22Rv1 (cell line): ENCODE results near the gene PTCD1.

ENCODE experiments used
- H3K27ac ChIP-seq: fragments of 450-650 bp; 2 replicates; pipeline ENCODE4 v1.5.1; 2017
- ZFX ChIP-seq: fragments of 450-650 bp; IDR thresholded peaks from 2 replicates; pipeline ENCODE4 v1.6.1; 2017; ENCODE audit warnings: antibody characterized with exemption, borderline replicate concordance
- TF ChIP-seq, protein P1 (sequence below): fragments of 450-650 bp; IDR thresholded peaks from 2 replicates; pipeline ENCODE4 v1.5.1; 2017; ENCODE audit warnings: mild to moderate bottlenecking

The PTCD1 gene

DNA sequence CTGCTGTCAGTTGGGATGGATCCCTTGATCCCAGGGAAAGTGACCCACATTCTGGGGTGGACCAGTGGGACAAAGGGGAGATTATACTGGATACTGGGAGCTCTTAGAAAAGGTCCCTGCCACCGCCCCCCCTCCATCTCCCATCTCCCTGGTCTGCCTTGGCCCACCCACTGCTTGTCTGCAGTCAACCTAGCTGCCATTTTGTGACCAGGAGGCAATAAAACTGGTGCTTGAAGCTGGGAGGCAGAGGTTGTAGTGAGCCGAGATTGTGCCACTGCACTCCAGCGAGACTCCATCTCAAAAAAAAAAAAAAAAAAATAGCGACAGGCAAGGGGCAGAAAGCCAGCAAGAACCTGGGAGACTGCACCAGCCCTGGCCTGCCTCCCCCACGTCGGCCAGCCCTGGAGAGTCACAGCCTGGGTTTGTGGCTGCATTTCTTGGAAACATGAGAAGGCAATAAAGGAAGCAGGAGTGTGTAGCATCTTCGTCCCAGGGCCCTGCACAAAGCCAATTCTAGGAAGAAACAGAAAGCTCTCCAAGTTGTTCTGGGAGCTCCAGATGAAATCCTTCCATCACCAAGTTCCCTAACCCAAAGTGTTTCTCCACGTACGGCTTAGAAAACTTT is 68.7 kb downstream of the PTCD1 start:
- TF ChIP-seq ZFX = no peak
- TF ChIP-seq, protein P1, sequence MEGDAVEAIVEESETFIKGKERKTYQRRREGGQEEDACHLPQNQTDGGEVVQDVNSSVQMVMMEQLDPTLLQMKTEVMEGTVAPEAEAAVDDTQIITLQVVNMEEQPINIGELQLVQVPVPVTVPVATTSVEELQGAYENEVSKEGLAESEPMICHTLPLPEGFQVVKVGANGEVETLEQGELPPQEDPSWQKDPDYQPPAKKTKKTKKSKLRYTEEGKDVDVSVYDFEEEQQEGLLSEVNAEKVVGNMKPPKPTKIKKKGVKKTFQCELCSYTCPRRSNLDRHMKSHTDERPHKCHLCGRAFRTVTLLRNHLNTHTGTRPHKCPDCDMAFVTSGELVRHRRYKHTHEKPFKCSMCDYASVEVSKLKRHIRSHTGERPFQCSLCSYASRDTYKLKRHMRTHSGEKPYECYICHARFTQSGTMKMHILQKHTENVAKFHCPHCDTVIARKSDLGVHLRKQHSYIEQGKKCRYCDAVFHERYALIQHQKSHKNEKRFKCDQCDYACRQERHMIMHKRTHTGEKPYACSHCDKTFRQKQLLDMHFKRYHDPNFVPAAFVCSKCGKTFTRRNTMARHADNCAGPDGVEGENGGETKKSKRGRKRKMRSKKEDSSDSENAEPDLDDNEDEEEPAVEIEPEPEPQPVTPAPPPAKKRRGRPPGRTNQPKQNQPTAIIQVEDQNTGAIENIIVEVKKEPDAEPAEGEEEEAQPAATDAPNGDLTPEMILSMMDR = no peak
- H3K27ac ChIP-seq = 0 out of 2 replicates have a peak overlapping the region, but pooled peaks have one; percentile 15

DNA sequence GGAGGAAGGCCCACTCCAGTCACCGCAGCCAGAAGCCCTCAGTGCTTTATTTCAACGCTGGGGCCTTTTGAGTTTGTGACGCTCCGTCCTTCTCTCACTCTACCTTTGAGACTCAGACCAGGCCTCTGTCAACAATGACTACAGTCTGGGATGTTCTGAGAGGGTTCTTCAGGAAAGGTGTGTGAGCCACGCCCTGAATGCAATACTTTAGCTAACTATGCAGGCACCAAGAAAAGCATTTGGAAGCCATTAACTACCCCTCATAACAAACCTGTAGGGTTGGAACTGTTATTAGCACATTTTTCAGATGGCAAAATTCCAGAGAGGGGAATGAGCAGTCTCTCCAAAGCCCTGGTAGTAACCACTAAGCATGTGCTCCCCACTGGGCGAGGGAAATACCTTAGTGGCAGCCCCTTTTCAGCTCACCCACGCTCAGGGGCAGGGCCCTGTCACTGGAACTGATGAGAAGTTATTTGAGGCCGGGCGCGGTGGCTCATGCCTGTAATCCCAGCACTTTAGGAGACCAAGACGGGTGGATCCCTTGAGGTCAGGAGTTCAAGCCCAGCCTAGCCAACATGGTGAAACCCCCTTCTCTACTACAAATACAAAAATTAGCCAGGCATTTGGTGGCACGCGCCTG is 69.7 kb downstream of the PTCD1 start:
- TF ChIP-seq ZFX = no peak
- TF ChIP-seq, protein P1 = no peak

More for the DNA sequence above, 69.7 kb downstream of the PTCD1 start:
- no peak overlapping the region for H3K27ac ChIP-seq
